ENCODE measurements around the gene OCA2.
A peak's percentile ranks its signal among the peaks of the same experiment; 100 is the strongest.
"Not testable (repeated sequence)": the region's sequence is repeated elsewhere in the genome, so short reads cannot be mapped to it uniquely, and the experiment has no call there.

Gene OCA2

GRCh38 chr15:27851858-27852210 is 247.3 kb downstream of the OCA2 start:
- TF ChIP-seq CTCF (IDR thresholded peaks at IDR 0.05; ENCODE audit: low read depth, low read length) (no peak), MAX (IDR thresholded peaks at IDR 0.05; ENCODE audit: low read depth, low read length) (no peak), POLR2A (IDR thresholded peaks at IDR 0.05; ENCODE audit: extremely low read depth, insufficient read length) (no peak), MYC (IDR thresholded peaks at IDR 0.05; ENCODE audit: low read depth, low read length) (no peak)
- no peak for DNase-seq (ENCODE audit: low read depth)
- H3K4me3 ChIP-seq (ENCODE audit: low read depth, low read length), result no peak overlapping the region

DNA sequence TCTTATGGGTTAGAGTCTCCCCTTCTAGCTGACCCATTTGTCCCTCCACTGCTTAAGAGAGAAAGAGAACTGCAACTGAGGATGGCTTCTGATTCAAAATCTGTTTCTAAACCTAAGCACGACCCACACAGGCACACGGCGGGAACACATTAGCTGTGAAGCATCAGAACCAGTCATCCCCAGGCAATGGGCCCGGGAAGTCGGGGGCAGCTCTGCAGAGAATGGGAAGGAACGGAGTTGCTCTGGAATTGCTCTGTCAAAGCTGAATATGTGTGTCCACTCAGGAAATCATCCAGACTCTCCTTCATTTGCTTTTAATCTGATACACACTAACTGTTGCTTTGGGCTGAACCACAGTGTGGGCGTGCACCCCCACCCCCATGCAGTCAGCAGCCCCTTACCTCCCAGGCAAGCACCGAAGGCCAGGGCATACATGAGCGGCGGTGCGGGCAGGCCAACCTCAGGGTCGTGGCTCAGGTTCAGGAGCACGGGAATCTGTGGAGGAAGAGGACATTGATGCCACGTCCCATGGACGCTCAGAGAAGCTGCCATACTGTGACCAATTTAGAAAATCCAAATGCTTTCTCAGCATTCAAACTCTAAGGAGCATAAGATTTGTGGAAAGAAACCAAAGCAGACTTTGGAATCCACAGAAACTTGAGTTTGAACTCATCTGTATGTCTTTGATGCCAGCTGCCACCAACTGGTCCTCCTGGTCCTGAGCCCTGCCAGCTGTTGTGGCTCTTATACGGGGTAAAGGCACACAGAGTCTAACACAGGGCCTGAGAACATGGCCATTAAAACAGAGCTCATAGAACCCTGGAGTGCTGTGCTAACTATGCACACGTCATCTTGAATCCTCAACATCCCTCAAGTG is 247.9 kb downstream of the OCA2 start:
- TF ChIP-seq MAX (IDR thresholded peaks at IDR 0.05; ENCODE audit: low read depth, low read length) (no peak), MYC (IDR thresholded peaks at IDR 0.05; ENCODE audit: low read depth, low read length) (no peak), CTCF (IDR thresholded peaks at IDR 0.05; ENCODE audit: low read depth, low read length) (no peak), POLR2A (IDR thresholded peaks at IDR 0.05; ENCODE audit: extremely low read depth, insufficient read length) (no peak)
- no peak overlapping the region for H3K4me3 ChIP-seq (ENCODE audit: low read depth, low read length)
- no peak for DNase-seq (ENCODE audit: low read depth)

- H3K4me3 ChIP-seq (ENCODE audit: low read depth, low read length), result no peak overlapping the region
- no peak for TF ChIP-seq CTCF (IDR thresholded peaks at IDR 0.05; ENCODE audit: low read depth, low read length)
- DNase-seq (ENCODE audit: low read depth), result no peak
Measured at GRCh38 chr15:27850050-27850449, 249.1 kb downstream of the OCA2 start.

DNA sequence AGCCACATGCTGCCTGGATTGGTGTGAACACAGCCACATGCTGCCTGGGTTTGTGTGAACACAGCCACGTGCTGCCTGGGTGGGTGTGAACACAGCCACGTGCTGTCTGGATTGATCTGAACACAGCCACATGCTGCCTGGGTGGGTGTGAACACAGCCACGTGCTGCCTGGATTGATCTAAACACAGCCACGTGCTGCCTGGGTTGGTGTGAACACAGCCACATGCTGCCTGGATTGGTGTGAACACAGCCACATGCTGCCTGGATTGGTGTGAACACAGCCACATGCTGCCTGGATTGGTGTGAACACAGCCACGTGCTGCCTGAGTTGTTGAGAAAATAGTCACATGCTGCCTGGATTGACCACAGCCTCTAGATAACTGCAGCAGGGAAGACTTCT is 250.2 kb downstream of the OCA2 start:
- TF ChIP-seq MAX (IDR thresholded peaks at IDR 0.05; ENCODE audit: low read depth, low read length), result peak; percentile 63
- DNase-seq (ENCODE audit: low read depth); H3K4me3 ChIP-seq (ENCODE audit: low read depth, low read length): not testable (repeated sequence)

DNA sequence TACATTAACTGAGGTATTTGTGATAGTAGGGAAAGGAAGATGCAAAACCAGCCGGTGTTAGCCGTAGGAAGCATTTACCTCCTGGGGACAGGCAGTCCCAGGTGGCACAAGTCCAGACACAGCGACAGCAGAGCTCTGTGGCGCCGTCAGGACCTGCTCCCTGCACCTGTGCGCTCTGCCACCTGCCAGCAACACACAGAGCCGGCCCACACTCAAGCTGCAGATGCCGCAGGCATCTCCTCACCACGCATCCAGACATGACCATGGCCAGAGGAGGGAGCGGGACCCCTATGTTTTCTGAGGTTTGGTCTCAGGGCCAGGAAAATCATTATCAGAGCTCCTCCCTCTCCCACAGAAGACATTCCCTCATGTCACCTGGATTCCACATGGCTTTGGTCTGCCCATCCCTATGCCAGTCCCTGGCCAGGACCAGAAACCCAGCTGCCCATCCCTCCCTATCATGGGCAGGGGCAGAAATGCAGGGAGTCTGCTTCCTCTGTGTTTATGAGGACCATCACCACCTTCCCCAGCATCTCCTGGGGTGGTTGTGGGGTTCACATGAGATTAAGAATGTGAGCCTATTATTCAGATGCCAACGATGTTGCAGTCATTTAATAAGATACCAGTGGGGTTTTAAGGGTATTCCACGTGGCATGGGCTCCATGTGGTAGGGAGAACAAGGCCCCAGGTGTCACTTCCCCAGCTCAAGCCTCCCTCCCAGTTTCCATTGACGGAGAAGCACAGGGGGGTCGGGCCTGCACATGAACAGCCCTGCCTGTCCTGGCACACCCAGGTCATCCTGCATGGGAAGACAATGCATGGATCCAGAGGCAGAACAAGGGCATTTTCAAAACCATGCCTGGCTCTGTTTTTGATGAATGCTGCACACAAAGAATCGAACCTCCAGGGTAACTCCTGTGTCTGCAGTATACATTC is 251.1 kb downstream of the OCA2 start:
- no peak overlapping the region for H3K4me3 ChIP-seq (ENCODE audit: low read depth, low read length)
- DNase-seq (ENCODE audit: low read depth), result no peak
- no peak for TF ChIP-seq CTCF (IDR thresholded peaks at IDR 0.05; ENCODE audit: low read depth, low read length)
- TF ChIP-seq MYC (IDR thresholded peaks at IDR 0.05; ENCODE audit: low read depth, low read length), result no peak
- TF ChIP-seq POLR2A (IDR thresholded peaks at IDR 0.05; ENCODE audit: extremely low read depth, insufficient read length), result no peak
- no peak for TF ChIP-seq MAX (IDR thresholded peaks at IDR 0.05; ENCODE audit: low read depth, low read length)

DNA sequence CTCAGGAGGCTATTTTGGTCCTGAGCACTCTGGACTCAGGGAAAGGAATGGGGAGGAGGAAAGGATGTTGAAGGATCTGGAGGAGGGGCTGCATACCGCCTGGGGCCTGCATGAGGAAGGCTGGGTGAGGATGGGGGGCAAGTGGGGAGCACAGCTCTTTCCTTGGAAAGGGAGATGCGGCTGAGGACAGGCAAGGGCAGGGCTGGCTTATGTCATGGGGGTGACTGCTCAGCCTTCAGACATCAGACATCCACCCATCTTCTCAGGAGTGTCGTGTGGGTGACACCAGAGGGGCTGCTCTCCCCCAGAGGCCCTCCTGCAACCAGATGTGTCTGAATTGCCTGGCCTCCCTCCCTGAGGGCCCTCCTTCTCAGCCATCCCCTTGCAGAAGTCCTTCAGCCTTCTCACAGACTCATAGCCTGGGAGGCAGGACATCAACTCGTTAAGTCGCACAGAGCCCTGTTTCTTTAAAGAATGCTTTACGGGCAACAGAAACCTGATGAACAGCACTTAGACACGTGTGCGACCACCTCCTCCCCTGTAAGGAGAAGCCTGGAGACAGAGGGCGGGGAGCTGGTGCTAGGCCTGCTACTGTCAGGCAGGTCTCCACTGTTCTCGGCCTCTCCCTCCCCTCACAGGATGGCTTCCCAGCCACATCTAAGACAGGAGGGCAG is 252.3 kb downstream of the OCA2 start:
- no peak for DNase-seq (ENCODE audit: low read depth)
- no peak overlapping the region for H3K4me3 ChIP-seq (ENCODE audit: low read depth, low read length)
- TF ChIP-seq MAX (IDR thresholded peaks at IDR 0.05; ENCODE audit: low read depth, low read length) (no peak), MYC (IDR thresholded peaks at IDR 0.05; ENCODE audit: low read depth, low read length) (no peak), CTCF (IDR thresholded peaks at IDR 0.05; ENCODE audit: low read depth, low read length) (no peak), POLR2A (IDR thresholded peaks at IDR 0.05; ENCODE audit: extremely low read depth, insufficient read length) (no peak)

All from NB4 (cell line).